Activated CD4-positive, alpha-beta T cell treated with anti-CD3 and anti-CD28 coated beads, Interleukin-2, Interleukin-6, amounts not matched to agents 100 ng/mL and 50 ng/mL, durations not matched to agents 16 hours and 8 hours (primary cell): ENCODE results near the gene TBL1X.

Experiments
- DNase-seq: peaks from one replicate; pipeline ENCODE4 v3.0.0-alpha.2; 2020

TBL1X gene

DNA sequence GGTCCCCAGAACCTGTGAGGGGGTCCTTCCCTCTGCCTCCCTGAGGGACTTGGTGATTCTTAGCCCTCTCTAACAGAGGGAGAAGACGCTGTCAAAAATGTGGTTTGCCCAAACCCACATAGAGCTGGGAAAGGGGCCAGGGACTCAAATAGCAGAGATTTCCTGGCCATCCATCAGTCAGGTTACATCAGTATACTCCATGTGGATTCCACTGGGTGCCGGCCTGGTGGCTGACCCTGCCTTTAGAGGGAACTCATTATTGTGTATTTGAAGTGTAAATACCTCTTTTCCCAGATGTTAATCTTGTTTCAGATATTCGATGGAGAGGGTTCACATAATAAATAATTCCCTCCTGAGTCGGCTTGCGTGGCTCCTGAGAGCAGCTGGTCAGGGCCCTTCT is 130.3 kb downstream of the TBL1X start:
- DNase-seq: no peak

DNA sequence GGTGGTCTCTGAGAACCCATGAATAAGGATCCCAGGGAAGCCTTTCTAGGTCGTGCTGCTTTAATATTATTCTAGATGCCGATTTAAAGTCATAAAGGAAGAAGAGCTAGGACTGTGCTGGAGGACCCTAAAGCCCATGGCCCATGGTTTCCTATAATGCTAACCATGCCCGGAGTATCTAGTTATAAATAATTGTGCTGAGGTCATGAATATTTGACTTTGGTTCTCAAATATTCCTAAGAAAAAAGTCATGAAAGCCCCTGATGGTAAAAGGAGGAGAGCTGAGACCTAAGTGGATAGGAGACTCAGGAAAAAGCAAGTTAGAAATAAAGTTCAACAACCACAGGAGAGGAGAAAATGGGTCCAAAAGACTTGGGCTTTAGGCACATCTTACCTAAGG is 132.0 kb downstream of the TBL1X start:
- no peak for DNase-seq

DNA sequence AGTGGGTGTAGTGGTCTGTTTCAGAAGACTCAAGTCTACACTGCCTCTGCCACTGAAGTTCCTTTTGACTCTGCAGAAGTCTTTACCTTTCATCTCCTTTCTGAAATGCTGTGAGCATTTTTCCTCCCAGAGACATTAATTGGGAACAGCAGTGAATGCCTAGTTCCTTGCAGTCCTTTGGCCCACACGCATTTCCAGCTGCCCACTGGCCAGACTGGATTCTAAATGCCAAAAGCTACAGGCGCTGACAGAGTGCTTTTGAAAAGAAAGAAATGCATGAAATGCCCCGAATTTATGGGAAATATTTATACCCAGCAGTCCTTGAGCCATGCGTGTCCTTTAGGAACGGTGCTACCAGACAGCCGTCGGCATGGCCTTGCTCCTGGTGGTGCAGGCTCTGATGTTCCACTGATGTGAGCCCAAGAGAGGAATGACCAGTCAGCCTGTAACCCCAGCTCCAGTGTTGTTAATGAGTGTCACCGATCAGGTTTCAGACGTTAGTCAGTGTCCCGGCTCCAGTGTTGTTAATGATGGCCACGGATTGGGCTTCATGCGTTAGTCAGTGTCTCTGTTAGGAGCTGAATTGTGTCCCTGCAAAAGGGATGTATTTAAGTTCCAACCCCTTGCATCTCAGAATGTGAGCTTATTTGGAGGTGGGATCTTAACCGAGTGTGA is 132.6 kb downstream of the TBL1X start:
- DNase-seq: no peak

DNA sequence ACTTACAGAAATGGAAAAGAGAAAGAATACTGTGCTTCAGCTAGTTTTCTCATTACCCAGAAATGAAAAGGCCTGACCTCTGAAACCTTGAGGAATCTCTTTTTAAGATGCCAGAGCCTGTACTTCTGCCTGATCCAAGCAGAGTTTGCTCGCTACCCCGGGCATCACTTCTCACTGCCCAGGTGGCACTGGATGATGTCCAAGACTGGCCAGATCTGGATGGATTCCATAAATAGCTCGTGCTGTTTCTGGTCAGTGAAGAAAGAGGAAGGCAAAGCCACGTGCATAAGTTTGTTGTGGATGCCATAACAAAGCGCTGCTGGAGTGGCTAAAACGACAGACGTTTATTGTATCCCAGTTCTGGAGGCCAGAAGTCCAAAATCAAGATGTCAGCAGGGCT is 133.5 kb downstream of the TBL1X start:
- no peak for DNase-seq

DNA sequence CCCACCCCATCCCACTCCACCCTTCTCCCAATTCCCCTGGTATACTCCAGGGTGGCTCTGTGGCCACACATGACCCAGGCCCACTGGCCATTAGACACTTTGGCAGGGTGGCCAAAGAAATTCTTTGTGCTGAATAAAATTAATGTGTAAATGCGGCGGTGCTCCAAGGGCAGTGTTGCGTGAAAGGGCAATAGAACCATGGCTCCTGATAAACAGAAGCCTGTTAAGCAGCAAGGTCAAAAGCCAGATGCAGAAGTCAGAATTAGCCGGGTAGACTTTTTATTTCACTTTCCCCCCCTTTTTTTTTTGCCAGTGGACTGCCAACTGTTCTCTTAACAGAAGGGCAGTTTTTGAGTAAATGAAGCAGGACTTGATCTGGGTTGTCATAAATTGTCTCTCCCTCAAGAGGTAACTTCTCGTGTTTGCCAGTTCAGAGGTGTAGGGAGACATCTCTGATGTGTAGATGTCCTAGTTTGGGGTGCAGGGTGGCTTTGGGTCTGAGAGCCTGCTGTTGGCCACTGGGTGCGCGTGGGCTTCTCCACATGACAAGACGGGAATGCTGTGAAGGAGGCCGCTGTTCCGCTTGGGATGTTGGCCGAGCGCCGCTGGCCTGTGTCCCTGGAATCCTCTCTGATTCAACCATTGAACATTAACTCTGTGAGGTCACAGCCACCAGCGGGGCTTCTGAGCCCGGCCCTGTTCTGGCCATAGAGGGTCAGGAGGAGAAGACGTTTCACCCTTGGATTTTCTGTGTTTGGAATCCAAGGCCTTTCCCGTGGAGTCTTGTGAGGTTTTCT is 139.5 kb downstream of the TBL1X start:
- no peak for DNase-seq

DNA sequence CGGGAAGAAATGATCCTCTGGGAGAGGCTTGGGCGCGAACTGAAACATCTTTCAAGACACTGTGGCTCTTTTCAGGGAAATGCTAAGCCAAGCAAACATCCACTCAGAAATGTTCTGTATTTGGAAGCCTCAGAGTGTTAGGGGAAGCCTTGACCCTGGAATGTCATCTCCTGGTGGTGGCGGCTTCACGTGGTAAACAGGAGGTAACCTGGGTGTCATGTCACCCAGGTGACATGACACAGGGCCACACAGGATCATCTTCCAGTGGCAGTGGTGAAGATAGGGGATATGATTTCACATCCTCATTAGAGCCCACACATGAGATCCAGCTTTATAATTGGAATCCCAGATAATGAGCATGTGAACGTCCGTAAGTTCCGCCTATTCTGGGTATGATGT is 140.0 kb downstream of the TBL1X start:
- DNase-seq: no peak

DNA sequence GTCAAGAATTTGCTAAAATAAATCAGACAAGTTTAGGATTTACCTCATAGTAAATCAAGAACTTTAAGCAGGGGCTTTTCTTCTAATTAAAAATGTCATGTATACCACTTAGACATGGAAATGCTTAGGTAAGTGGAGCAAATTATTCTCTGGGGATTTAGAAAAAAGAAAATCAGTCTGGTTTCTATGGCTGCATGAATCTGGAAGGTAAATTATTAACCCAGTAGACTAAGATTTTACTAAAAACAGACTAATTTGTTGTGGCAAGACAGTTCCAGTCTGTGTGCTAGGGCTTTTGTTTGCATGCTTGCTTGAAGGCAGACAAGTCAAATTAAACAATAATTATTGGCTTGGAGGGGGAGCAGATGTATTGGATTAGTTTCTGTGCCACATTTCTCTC is 140.6 kb downstream of the TBL1X start:
- DNase-seq: no peak

DNA sequence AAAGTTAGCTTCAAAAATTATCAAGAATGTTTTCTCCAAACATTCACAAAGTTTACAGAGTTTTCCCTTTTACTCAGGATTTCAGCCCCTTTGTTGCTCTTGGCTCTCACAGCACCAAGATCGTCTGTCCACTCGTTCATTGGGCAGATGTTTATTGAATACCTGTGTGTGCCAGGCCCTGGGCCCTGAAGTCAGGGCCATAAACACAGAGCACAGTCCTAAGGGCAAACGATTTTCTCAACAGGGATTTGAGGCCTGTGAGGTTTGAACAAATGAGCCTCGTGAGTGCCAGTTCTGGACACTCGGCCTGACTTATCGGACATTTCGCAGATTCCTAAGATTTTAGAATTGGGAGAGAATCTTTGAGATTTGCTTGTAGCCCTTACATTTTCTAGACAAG is 142.1 kb downstream of the TBL1X start:
- DNase-seq: no peak

DNA sequence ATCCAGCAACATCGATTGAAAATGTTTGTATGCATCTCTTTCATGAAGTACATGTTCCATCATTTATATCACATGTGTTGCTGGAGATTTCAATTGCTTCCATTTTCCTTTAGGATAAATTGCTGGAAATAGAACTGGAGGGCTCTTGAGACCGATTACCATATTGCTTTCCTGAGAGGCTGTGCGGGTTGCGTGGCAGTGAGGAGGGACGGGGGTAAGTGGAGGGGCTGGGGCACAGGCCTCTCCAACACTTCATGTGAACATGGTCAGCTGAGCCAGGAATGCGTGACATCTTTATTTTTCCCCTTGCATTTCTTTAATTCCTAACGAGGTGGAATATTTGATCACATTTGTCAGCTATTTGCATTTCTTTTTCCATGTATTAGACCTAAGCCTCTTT is 144.6 kb downstream of the TBL1X start:
- DNase-seq: no peak

DNA sequence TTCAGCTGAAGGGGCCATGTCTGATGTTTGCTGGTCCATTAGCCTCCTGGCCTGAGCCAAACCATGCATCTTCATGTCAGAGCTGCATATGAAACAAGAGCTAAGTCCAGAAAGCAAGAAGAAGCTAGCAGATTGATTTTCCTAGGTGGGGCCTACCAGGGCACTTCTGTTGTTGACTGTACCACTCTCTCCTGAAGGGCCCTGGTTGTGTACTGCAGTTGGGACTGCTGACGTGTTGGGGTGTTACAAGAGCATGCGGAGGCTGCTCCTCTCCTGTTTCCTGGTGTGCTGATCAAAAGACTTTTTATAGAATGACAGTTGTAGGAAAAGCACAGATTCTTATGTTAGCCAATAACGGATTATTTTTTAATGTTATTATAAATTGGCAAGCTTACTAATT is 145.1 kb downstream of the TBL1X start:
- no peak for DNase-seq

DNA sequence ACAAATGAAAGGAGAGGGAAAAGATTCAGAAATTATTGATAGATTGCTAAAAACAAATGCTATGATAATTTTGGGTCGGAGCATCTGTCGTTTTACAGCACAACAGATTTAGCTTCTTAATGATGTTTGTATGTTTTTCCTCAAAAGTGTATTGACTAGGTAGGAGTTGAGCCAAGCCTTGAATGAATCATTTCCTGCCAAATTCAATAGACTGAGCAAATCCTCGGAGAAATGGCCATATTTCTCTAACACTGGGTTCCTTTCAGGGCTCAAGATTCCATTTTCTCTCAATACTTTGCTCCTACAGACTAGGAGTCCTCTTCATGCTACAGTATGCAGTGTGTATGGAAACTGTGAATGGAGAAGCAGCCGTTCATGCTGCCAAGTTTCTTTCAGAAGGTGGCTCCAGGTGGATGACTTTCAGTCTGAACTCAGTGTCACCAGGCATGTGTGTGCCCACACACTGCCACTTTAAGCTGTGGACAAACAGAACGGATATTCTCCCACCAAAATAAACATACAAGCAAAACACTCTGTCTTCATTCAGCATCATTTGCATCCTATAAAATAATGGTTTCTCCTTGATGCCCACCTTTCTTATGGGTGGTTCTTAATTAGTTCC is 146.0 kb downstream of the TBL1X start:
- no peak for DNase-seq

DNA sequence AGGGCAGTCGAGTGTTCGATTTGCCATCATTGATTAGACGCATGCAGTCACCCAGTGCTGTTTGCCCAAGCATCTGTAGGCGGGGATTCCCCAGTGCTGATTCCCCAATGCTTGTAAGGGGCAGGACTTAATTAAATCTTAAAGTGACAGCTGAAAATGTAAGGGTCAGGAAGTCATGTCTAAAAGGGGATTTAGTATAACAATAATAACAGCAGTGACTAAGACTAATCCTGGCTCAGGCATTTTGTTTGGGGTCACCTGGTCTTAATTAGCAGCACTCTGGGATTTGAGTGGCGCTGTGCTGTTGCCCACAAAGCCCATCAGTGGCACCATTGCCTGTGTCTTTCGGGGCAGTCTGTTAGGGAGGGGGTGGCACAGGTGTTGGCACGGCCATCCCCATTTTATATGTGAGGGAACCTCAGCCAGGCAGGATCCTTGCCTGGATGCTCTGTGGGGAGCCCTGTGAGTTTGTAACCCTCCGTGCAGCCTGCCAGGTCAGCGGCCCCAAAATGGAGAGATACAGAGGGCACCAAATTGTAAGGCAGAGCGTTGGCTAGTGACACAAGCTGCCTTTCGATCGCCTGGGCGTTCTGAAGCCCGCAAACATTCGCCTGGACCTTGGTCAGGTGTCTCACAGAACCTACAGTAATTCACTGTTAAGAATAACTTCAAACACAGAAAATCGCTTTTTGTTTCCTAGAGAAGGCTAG is 146.7 kb downstream of the TBL1X start:
- no peak for DNase-seq

DNA sequence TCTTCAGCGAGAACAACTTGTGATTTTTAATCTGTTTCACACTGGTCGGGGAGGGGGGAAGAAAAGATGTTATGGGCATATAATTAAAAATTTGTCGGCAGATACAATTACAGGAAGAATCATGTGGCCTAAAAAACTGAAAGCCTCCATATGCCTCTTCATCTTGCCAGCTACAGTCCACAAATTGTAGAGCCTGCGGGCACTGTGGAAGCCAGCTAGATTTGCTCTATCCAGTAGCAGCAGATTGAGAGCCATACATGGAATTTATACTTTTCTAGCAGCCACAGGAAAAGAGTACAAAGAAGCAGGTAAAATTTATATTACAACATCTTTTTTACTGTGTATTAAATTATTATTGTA is 147.3 kb downstream of the TBL1X start:
- no peak for DNase-seq

DNA sequence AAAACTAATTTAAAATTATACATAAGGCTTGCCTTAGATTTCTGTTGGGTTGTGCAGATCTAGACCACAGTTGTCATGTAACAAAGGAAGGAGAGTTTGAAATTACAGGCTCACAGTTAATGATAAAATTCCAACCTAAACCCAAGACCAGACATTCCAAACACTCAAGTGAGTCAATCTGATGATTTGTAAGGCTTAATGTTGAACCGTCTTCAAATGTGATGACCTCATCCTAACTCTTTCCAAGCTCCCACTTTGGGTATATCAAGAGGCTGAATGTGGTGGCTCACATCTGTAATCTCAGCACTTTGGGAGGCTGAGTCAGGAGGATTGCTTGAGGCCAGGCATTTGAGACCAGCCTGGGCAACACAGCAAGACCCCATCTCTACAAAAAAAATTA is 149.2 kb downstream of the TBL1X start:
- DNase-seq: no peak

DNA sequence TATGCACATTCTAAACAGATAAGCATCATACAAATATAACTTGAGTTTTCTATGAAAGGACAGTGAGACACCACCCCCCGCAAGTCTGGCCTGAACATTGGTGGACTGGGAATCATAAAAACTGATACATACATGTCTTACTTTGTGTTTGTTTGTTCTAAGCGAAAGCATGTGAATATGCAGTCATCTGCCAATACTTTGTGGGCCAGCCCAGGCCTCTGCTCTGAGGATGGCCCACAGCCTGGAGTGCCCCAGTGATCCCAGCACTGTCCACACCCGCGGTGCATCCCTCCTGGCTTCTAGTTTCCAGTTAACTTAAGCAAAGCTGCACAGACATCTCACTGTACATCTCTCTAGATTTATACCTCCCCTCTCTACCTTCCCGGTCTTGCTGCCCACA is 154.3 kb downstream of the TBL1X start:
- DNase-seq: no peak

DNA sequence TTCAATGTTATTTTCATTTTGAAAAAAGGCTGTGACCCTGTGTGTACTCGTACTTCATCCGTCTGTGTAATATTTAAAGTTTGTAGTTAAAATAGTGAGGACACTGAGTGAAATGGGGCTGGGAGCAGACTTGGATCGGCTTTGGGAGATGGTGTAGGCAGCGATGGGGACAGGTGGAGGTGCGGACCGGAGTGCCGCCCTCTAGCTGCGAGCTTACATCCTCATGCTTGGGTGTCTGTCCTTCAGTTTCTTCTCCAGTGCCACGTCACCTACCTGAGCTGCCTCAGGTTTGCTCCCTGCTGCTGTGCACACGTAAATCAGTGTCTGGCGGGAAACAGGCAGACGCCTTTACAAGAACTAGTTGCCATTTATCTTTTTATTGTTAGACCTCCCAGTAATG is 154.7 kb downstream of the TBL1X start:
- no peak for DNase-seq

DNA sequence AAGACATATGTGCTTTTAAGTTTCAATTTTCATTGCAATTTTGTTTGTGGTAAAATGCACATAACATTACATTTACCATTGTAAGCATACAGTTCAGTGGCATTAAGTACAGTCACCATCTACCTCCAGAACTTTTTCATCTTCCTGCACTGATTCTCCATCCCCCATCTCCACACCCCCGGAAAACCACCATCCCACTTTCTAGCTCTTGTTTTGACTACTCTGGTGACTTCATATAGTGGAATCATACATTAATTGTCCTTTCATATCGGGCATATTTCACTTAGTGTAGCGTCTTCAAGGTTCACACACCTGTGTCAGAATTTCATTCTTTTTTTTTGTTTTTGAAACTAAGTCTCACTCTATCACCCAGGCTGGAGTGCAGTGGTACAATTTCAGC is 157.3 kb downstream of the TBL1X start:
- DNase-seq: peak; percentile 34

DNA sequence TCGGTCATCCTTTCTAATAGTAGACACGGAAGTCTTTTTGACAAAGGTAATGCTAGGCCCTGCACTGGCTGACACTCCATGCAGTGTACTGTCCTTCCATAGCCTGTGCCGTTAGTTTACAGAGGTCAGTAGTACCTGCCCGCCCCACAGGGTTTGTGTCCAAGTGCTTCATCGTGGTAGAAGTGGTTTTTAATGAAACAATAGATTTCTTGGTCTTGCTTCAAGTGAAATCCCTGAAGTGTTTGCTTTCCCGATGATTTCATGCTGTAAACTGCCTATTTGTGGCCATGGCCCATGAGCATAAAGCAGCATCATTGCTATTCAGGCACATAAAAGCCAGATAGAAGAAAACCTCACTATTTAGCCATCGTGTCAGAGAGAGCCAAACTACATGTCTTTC is 161.5 kb downstream of the TBL1X start:
- no peak for DNase-seq

DNA sequence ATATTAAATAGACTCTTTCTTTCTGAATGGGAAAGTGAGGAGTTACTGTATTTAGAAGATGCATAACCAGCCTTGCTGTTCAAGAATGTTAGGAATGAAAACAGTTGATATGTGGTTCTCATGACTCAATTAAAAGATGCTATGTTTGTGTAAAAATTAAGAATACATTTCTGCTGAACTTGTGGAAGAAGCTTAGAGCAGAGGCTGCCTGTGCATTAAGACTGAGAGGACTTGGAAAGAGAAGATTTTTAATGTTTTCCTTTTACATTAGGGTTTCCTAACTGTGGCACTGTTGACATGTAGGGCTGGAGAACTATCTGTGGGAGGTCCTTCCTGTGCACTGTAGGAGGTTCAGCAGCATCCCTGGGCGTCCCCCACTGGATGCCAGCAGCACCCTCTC is 163.1 kb downstream of the TBL1X start:
- no peak for DNase-seq

DNA sequence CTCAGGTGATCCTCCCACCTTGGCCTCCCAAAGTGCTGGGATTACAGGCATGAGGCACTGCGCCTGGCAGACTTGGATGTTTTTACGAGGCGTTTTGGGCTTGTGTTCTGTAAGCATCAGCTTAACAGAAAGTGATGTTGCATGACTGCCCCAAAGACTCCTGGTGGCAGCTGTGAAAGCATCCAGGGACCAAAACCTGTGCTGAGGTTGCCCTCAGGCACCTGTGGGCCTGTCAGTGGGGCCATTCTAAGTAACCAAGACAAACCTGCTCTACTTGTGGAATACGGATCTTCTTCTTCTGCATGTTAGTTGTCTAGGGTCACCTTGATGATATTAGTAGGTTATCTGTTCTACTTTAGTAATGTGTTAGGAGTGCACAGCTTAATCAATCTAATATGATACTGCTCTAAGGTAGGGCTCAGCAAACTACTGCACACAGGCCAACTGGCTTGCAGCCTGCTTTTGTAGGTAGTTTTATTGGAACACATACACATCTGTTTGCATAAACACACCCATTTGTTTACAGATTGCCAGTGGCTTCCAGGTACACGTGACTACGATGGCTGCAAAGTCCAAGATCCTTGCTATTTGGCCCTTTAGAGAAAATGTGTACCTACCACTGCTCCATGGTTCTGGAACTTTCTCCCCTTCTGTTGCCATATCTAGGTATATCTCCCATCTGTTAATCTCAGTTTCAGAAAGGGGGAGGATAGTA is 164.1 kb downstream of the TBL1X start:
- DNase-seq: no peak

DNA sequence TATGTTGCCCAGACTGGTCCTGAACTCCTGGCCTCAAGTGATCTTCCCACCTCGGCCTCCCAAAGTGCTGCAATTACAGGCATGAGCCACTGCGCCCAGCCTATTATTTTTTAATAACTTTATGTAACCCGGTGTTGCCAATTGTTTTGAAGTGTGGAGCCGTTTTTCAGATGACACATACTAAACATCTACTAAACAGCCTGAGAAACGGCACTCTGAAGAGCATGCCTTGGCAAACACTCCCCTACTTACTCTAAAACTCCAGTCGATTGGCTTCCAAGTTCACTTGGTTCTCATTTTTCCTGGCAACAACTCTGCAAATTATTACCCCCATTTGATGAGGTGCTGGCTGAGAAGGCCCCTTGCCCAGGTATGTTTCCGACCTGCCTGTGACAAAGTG is 169.7 kb downstream of the TBL1X start:
- DNase-seq: no peak

DNA sequence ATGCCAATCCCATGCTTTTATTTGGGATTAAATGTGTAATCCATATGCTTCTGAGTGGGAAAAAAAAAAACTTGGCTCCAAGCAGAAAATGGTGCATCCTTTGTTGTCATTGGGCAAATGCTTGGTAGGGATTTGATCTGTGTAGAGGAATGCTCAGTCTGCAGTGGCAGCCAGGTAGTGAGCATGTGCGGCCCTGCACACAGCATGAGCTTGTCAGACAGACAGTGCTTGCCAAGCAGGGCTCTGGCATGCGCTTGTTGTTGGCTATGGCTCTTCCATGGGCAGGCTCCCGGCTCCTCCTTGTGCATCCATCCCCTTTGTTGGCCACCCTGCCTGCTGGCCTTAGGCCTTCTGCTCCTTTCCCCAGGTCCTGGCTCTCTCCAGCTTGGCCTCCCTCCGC is 170.5 kb downstream of the TBL1X start:
- no peak for DNase-seq

DNA sequence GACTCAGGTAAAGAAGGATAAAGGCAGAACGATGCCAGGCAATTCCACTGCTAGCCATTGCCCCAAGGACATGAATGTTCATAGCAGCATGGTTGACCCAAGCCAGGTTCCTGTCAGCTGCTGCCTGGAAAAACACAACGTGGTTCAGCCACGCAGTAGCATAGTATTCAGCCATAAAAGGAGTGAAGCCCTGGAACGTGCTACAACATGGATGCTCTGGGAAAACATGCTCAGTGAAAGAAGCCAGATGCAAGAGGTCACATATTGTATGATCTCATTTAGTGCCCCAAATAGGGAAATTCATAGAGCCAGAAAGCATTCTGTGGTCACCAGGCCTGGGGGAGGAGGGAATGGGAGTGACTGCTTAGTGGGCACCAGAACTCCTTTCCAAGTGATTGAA is 170.9 kb downstream of the TBL1X start:
- DNase-seq: no peak
